ENCODE measurements around the gene R3HCC1L. TPM values are rescaled to one million over a fixed set of nuclear protein-coding genes. Genes with fewer than 3 reads are reported as not detected.

R3HCC1L gene
- total RNA-seq, 2 donors from 2014 or later, result 12.3 to 14.3 TPM

DNA sequence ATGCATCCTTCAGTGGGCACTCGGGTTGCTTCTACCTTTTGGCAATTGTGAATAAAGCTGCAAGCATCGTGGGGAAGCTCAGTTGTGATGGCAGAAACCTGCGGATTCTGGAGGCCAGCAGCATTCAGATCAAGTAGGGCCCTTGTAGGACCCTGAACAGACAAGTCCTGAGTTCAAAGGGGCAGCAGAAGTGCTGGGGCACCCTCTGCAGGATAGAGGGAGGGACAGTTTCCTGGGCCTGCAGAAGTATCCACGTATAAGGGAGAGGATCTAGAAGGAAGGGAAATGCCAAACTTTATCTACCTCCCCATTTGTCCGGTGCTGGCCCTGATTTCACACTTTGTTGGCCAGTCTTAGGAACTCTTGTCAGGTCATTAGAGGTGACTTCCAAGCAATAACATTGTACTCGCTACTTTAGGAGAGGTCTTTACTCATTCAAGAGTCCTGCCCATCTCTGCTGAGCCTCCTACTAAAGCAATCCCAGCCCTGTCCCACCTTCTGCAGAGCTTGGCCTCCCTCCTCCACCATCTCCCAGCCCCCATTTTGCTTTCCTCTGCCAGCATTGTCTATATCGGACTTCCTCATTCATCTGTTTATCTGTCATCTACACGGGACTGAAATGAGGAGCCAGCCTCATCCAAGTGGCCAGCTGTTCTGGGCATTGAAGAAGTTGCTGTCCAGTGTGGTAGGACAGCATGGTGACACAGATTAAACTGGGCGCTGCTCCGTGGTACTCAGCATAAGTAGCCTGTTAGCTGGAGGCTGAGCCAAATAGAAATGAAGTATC, 26.6 kb upstream of the R3HCC1L start:
- Histone ChIP-seq H3K27me3 (replicated peaks; ENCODE audit: insufficient read depth) (no peaks in the 10 kb centered on the region), H3K9me3 (no peaks in the 10 kb centered on the region), H3K4me1 (ENCODE audit: control insufficient read depth in 1 of 2, low read depth in 2 of 2) (no peaks in the 10 kb centered on the region), H3K27ac (no peak overlapping the region), H3K36me3 (no peaks in the 10 kb centered on the region), H3K4me3 (no peak overlapping the region)
- no peak for ATAC-seq (ENCODE audit: insufficient number of reproducible peaks, low FRiP score, low read depth)
- no peak for DNase-seq (ENCODE audit: low spot score)
- TF ChIP-seq, protein P1, sequence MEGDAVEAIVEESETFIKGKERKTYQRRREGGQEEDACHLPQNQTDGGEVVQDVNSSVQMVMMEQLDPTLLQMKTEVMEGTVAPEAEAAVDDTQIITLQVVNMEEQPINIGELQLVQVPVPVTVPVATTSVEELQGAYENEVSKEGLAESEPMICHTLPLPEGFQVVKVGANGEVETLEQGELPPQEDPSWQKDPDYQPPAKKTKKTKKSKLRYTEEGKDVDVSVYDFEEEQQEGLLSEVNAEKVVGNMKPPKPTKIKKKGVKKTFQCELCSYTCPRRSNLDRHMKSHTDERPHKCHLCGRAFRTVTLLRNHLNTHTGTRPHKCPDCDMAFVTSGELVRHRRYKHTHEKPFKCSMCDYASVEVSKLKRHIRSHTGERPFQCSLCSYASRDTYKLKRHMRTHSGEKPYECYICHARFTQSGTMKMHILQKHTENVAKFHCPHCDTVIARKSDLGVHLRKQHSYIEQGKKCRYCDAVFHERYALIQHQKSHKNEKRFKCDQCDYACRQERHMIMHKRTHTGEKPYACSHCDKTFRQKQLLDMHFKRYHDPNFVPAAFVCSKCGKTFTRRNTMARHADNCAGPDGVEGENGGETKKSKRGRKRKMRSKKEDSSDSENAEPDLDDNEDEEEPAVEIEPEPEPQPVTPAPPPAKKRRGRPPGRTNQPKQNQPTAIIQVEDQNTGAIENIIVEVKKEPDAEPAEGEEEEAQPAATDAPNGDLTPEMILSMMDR (IDR thresholded peaks at IDR 0.05), result no peak

DNA sequence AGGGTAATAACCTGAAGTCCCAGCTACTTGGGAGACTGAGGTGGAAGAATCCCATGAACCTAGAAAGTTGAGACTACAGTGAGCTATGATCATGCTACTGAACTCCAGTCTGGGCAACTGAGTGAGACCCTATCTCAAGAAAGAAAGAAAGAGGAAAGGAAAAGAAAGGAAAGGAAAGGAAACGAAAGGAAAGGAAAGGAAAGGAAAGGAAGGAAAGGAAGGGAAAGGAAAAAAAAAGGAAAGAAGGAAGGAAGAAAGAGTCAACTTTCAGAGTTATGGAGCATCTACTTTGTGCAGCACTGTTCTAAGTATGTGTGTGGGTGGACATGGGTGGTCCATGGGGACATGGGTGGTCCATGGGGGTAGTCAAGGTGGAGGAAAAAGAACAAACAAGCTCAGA, 24.1 kb upstream of the R3HCC1L start:
- TF ChIP-seq, protein P1 (IDR thresholded peaks at IDR 0.05), result no peak

DNA sequence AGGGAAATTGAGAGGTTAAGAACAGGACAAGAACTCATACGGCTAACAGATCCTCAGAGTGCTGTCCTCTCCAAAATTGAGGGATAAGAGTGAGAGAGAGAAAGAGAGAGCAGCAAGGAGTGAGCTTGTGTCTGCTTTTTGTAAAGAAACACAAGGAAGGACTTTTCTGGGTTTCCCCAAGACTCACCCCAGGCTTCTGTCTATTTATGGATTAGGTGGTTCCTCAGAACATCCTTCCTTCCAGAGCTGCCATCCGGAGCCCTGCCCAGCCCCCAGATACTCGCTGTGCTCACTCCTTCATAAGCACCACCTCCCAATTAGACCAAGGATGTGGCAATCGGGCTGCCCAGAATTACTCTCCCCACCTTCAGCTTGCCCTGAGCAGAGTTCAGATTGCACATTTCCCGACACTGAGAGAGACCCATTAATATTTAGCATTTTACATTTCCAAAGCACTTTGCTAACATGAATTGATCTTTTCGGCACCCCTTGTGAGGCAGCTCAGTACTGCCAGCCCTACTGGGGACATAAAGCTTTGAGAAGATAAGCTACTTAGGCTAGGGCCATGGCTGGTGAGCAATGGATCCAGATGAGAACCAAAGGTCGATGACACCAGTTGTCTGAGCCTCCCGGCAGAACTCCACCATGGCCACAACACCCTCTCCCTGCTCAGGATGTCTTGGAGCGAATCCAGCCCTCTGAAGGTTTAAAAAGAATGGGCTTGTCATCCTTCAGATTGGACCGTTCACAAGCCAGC, 19.2 kb upstream of the R3HCC1L start:
- Histone ChIP-seq H3K4me3 (no peak overlapping the region), H3K27me3 (replicated peaks; ENCODE audit: insufficient read depth) (no peaks in the 10 kb centered on the region), H3K9me3 (no peaks in the 10 kb centered on the region), H3K4me1 (ENCODE audit: control insufficient read depth in 1 of 2, low read depth in 2 of 2) (no peaks in the 10 kb centered on the region), H3K27ac (no peak overlapping the region), H3K36me3 (no peaks in the 10 kb centered on the region)
- no peak for DNase-seq (ENCODE audit: low spot score)
- no peak for ATAC-seq (ENCODE audit: insufficient number of reproducible peaks, low FRiP score, low read depth)
- TF ChIP-seq, protein P1 (IDR thresholded peaks at IDR 0.05), result no peak

More for the DNA sequence above, 24.1 kb upstream of the R3HCC1L start:
- H3K4me3 ChIP-seq, result no peak overlapping the region
- DNase-seq (ENCODE audit: low spot score) (no peak), ATAC-seq (ENCODE audit: insufficient number of reproducible peaks, low FRiP score, low read depth) (no peak)
- no peaks in the 10 kb centered on the region for H3K4me1 ChIP-seq (ENCODE audit: control insufficient read depth in 1 of 2, low read depth in 2 of 2)
- H3K27me3 ChIP-seq (replicated peaks; ENCODE audit: insufficient read depth), result no peaks in the 10 kb centered on the region
- no peaks in the 10 kb centered on the region for H3K9me3 ChIP-seq
- H3K27ac ChIP-seq, result no peak overlapping the region
- H3K36me3 ChIP-seq, result no peaks in the 10 kb centered on the region

DNA sequence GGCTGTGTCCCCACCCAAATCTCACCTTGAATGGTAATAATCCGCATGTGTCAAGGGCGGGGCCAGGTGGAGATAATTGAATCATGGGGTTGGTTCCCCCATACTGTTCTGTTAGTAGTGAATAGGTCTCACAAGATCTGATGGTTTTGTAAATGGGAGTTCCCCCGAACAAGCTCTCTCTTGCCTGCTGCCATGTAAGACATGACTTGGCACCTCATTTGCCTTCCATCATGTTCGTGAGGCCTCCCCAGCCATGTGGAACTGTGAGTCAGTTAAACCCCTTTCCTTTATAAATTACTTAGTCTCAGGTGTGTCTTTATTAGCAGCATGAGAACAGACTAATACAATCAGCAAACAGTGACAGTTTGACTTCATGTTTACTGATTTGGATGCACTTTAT, 14.6 kb upstream of the R3HCC1L start:
- Histone ChIP-seq H3K4me3 (no peak overlapping the region), H3K27me3 (replicated peaks; ENCODE audit: insufficient read depth) (no peaks in the 10 kb centered on the region), H3K4me1 (ENCODE audit: control insufficient read depth in 1 of 2, low read depth in 2 of 2) (no peaks in the 10 kb centered on the region), H3K36me3 (no peaks in the 10 kb centered on the region), H3K9me3 (peaks cover 5% of the 10 kb centered on the region), H3K27ac (no peak overlapping the region)
- DNase-seq (ENCODE audit: low spot score) (no peak), ATAC-seq (ENCODE audit: insufficient number of reproducible peaks, low FRiP score, low read depth) (no peak)
- TF ChIP-seq, protein P1 (IDR thresholded peaks at IDR 0.05), result no peak

DNA sequence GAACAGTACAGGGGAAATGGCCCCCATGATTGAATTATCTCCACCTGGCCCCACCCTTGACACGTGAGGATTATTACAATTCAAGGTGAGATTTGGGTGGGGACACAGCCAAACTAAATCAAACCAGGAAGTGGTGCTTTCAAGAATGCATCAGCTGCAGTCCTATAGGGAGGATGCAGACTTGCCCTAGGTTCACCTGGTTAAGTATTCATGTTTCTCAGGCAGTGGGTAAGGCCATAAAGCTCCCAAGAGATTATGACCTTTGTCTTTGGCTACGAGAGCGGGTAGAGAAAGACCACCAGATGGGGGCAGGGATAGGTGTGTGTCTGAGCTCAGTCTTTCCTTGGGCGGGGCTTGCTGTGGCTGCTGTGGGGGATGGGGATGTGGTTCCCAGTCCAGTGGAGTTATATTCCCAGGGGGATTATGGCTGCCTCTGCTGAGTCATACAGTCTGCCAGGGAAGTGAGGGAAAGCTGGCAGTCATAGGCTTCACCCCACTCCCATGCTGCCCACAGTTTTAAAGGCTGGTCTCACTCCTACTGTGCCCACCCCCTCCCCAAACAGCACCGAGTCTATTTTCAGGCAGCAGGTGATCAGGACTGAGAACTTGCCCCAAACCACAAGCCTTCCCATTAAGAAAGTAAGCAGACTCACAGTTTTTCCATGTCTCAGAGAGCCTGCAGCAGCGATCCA, 8.4 kb upstream of the R3HCC1L start:
- TF ChIP-seq, protein P1 (IDR thresholded peaks at IDR 0.05), result no peak
- H3K27me3 ChIP-seq (replicated peaks; ENCODE audit: insufficient read depth), result no peaks in the 10 kb centered on the region
- no peak for DNase-seq (ENCODE audit: low spot score)
- H3K9me3 ChIP-seq, result peaks cover 5% of the 10 kb centered on the region
- H3K36me3 ChIP-seq, result no peaks in the 10 kb centered on the region
- ATAC-seq (ENCODE audit: insufficient number of reproducible peaks, low FRiP score, low read depth), result no peak
- no peaks in the 10 kb centered on the region for H3K4me1 ChIP-seq (ENCODE audit: control insufficient read depth in 1 of 2, low read depth in 2 of 2)
- no peak overlapping the region for H3K27ac ChIP-seq
- H3K4me3 ChIP-seq, result no peak overlapping the region

Data from thoracic aorta (tissue), 2 donors.